Karpas-422 (cell line): ENCODE measurements around the gene PRMT1. TPM values are rescaled to one million over a fixed set of nuclear protein-coding genes. Genes with fewer than 3 reads are reported as not detected.

Experiments used
- DNase-seq: peaks from one replicate; pipeline ENCODE4 v3.0.0-alpha.2; 2015
- H2AFZ ChIP-seq: fragments of 200-600 bp; sonication (generic); 2 replicates; pipeline ENCODE4 v1.6.1; 2014; ENCODE audit warnings: antibody characterized with exemption, low read length, mixed read lengths
- H3K27ac ChIP-seq: fragments of 200-600 bp; sonication (generic); 2 replicates; pipeline ENCODE4 v1.5.1; 2014; ENCODE audit warnings: mild to moderate bottlenecking, low read length, moderate library complexity
- H3K27me3 ChIP-seq: fragments of 200-600 bp; sonication (generic); 2 replicates; pipeline ENCODE4 v1.6.1; 2014; ENCODE audit warnings: low read length, mixed read lengths
- H3K36me3 ChIP-seq: fragments of 200-600 bp; sonication (generic); 2 replicates; pipeline ENCODE4 v1.6.1; 2014; ENCODE audit warnings: low read length, mixed read lengths; ENCODE audit not compliant: insufficient read depth
- H3K4me1 ChIP-seq: fragments of 200-600 bp; sonication (generic); 2 replicates; pipeline ENCODE4 v1.6.1; 2014; ENCODE audit warnings: mild to moderate bottlenecking, low read length, mixed read lengths
- H3K4me2 ChIP-seq: fragments of 200-600 bp; sonication (generic); 2 replicates; pipeline ENCODE4 v1.6.1; 2014; ENCODE audit warnings: low read length, low read depth, mild to moderate bottlenecking; ENCODE audit not compliant: poor library complexity, severe bottlenecking
- H3K4me3 ChIP-seq: fragments of 200-600 bp; sonication (generic); 2 replicates; pipeline ENCODE4 v1.5.1; 2014; ENCODE audit warnings: mild to moderate bottlenecking, antibody characterized with exemption, low read length, mixed read lengths
- H3K79me2 ChIP-seq: fragments of 200-600 bp; sonication (generic); 2 replicates; pipeline ENCODE4 v1.6.1; 2014; ENCODE audit warnings: mild to moderate bottlenecking, low read length, mixed read lengths
- H3K9ac ChIP-seq: fragments of 200-600 bp; sonication (generic); 2 replicates; pipeline ENCODE4 v1.6.0; 2014; ENCODE audit warnings: low read length
- H3K9me2 ChIP-seq: fragments of 200-600 bp; sonication (generic), shearing (Covaris generic); replicated peaks from 2 replicates; pipeline ENCODE4 v1.6.0; 2014; ENCODE audit warnings: mild to moderate bottlenecking, low read length, moderate library complexity; ENCODE audit not compliant: insufficient read depth
- H3K9me3 ChIP-seq: fragments of 300-700, 200-600 bp; sonication (generic); 2 replicates; pipeline ENCODE4 v1.6.1; 2014; ENCODE audit warnings: low read length, mixed read lengths
- H4K20me1 ChIP-seq: fragments of 200-600 bp; sonication (generic); 2 replicates; pipeline ENCODE4 v1.6.1; 2014; ENCODE audit warnings: mild to moderate bottlenecking, antibody characterized with exemption, low read length, low read depth; ENCODE audit not compliant: insufficient read depth
- total RNA-seq: library from RNA; depleted of rRNA; stranded (reverse); fragments of >200 nt; shearing (Covaris generic); gene quantifications from 2 replicates; pipeline ENCODE4 v1.2.3, GENCODE V29; 2014; ENCODE audit warnings: low replicate concordance

The PRMT1 gene
- total RNA-seq, 1 experiment from 2014 or later, result 293 TPM

DNA sequence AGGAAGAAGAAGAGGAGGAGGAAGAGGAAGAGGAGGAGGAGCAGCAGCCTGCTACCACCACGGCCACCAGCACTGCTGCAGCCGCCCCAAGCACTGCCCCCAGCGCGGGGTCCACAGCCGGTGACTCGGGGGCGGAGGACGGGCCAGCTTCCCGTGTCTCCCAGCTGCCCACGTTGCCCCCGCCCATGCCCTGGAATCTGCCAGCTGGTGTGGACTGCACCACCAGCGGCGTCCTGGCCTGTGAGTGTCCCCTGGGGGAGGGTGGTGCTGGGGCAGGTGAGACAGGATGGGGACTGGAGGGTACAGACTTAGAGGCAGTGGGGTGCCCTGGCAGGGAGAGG is 23.6 kb upstream of the PRMT1 start:
- no peak overlapping the region for H3K4me2 ChIP-seq
- no peak overlapping the region for H2AFZ ChIP-seq
- no peak overlapping the region for H3K4me3 ChIP-seq
- H3K4me1 ChIP-seq, result no peaks in the 10 kb centered on the region
- H3K9me3 ChIP-seq, result no peaks in the 10 kb centered on the region
- 0 out of 2 replicates have a peak, but pooled peaks cover 12% of the 10 kb centered on the region for H4K20me1 ChIP-seq
- no peak overlapping the region for H3K27ac ChIP-seq
- H3K9ac ChIP-seq, result no peak overlapping the region
- H3K36me3 ChIP-seq, result peaks cover 19% of the 10 kb centered on the region; the same call in 1 of the 2 replicates
- no peaks in the 10 kb centered on the region for H3K79me2 ChIP-seq
- H3K9me2 ChIP-seq, result no peaks in the 10 kb centered on the region
- H3K27me3 ChIP-seq, result no peaks in the 10 kb centered on the region
- no peak for DNase-seq

DNA sequence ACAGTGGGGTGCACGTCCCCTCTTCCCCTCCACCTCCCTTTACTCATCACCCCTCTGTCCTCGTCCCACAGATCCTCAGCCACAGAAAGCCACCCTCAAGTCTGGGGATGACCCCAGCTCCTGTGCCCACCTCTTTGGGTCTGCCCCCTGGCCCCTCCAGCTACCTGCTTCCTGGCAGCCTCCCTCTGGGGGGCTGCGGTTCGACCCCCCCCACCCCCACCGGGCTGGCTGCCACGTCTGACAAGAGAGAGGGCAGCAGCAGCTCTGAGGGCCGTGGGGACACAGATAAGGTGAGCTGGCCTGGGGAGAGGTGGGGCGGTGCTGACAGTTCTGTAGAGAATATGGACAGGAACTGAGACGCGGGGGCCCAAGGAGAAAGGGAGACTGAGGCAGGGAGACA is 22.5 kb upstream of the PRMT1 start:
- Histone ChIP-seq H3K9me2 (no peaks in the 10 kb centered on the region), H3K4me3 (no peak overlapping the region), H2AFZ (no peak overlapping the region), H3K36me3 (peaks cover 27% of the 10 kb centered on the region), H3K4me1 (no peaks in the 10 kb centered on the region), H3K79me2 (no peaks in the 10 kb centered on the region), H3K9me3 (no peaks in the 10 kb centered on the region), H3K4me2 (no peak overlapping the region), H4K20me1 (peaks cover 20% of the 10 kb centered on the region), H3K9ac (no peak overlapping the region), H3K27ac (no peak overlapping the region), H3K27me3 (no peaks in the 10 kb centered on the region)
- DNase-seq, result no peak

DNA sequence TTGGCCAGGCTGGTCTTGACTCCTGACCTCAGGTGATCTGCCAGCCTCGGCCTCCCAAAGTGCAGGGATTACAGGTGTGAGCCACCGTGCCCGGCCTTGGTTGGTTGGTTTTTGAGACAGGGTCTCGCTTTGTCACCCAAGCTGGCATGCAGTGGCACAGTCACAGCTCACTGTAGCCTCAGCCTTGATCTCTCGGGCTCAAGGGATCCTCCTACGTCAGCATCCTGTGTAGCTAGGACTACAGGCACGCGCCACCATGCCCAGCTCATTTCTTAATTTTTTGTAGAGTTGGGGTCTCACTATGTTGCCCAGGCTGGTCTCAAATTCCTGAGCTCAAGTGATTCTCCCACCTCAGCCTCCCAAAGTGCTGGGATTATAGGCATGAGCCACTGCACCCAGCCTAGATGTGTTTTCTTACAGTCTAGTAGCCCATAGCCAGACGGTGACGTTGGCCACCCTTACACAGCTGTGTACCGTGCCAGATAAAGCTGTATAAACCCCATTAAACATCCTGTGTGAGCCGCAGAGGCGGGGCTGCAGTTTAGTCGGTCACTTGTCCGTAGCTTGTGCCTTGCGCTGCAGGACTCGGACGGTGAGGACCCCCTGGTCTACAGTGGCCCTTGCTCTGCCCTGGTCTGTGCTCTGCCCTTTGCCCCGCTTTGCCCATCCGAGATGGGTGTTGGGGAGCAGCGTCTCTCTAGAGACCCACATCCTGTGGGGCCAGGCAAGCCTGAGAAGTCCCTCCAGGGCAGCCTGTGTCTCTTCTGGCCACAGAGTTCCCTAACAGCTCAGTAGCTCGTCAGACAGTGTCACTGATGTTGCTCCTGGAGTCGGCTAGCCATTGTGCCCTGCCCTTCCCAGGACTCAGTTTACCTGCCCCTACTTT is 21.3 kb upstream of the PRMT1 start:
- Histone ChIP-seq H3K36me3 (peaks cover 32% of the 10 kb centered on the region), H3K9ac (no peak overlapping the region), H4K20me1 (peaks cover 26% of the 10 kb centered on the region), H3K4me3 (no peak overlapping the region), H3K4me2 (no peak overlapping the region), H3K27me3 (no peaks in the 10 kb centered on the region), H3K4me1 (no peaks in the 10 kb centered on the region), H3K9me2 (no peaks in the 10 kb centered on the region), H3K9me3 (no peaks in the 10 kb centered on the region), H3K79me2 (no peaks in the 10 kb centered on the region), H3K27ac (no peak overlapping the region), H2AFZ (no peak overlapping the region)
- DNase-seq, result no peak

DNA sequence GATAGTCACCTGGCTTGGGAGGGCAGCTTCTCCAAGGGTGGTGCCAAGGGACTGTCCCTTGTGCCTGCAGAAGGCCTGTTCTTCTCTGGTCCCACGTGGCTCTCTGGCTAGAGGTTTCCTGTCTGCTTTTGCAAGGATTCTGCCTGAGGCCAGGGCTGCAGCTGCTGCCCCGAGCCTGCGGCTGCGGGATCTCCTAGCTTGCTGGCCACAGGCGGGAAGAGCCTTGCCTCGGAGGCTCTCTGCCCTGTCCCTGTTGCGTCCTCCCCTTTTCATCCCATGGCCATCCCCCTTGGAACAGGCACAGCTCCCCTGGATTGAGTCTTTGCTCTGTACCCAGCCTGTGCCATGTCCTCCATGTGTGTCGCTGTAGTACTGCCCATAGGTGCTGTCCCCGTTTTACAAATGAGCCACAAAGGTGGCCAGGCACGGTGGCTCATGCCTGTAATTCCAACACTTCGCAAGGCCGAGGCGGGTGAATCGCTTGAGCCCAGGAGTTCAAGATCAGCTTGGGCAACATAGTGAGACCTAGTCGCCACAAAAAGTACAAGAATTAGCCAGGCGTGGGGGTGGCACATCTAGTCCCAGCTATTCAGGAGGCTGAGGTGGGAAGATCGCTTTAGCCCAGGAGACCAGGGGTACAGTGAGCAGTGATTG is 20.5 kb upstream of the PRMT1 start:
- no peaks in the 10 kb centered on the region for H3K4me1 ChIP-seq

GRCh38 chr19:49657493-49658138 is 19.5 kb upstream of the PRMT1 start:
- no peaks in the 10 kb centered on the region for H3K9me3 ChIP-seq
- no peak for DNase-seq
- no peak overlapping the region for H3K4me3 ChIP-seq
- no peak overlapping the region for H3K4me2 ChIP-seq
- no peak overlapping the region for H3K27ac ChIP-seq
- peaks cover 4% of the 10 kb centered on the region for H3K79me2 ChIP-seq
- peaks cover 26% of the 10 kb centered on the region for H4K20me1 ChIP-seq
- H3K27me3 ChIP-seq, result no peaks in the 10 kb centered on the region
- H2AFZ ChIP-seq, result no peak overlapping the region
- H3K9me2 ChIP-seq, result no peaks in the 10 kb centered on the region
- no peak overlapping the region for H3K9ac ChIP-seq
- no peaks in the 10 kb centered on the region for H3K4me1 ChIP-seq
- H3K36me3 ChIP-seq, result peaks cover 37% of the 10 kb centered on the region

More for the DNA sequence above, 20.5 kb upstream of the PRMT1 start:
- Histone ChIP-seq H3K36me3 (peaks cover 32% of the 10 kb centered on the region), H2AFZ (no peak overlapping the region), H3K27ac (no peak overlapping the region), H3K9ac (no peak overlapping the region), H3K27me3 (no peaks in the 10 kb centered on the region), H4K20me1 (peaks cover 26% of the 10 kb centered on the region), H3K9me3 (no peaks in the 10 kb centered on the region), H3K9me2 (no peaks in the 10 kb centered on the region), H3K79me2 (no peaks in the 10 kb centered on the region), H3K4me2 (no peak overlapping the region), H3K4me3 (no peak overlapping the region)
- DNase-seq, result no peak

DNA sequence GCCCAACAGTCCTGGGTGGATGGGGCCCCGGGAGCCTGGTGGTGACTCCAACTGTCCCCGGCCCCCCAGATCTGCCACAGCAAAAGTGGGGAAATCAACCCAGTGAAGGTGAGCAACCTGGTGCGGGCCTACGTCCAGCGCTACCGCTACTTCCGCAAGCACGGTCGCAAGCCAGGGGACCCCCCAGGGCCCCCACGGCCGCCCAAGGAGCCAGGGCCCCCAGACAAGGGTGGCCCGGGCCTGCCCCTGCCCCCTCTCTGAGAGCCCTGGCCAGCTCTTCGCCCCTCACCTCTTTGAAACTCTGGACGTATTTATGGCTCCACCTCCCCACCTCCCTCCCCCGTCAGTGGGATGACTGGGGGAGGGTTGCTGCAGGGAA is 18.9 kb upstream of the PRMT1 start:
- H3K9ac ChIP-seq, result no peak overlapping the region
- H2AFZ ChIP-seq, result no peak overlapping the region
- DNase-seq, result no peak
- H3K27me3 ChIP-seq, result no peaks in the 10 kb centered on the region
- no peaks in the 10 kb centered on the region for H3K9me2 ChIP-seq
- H3K4me3 ChIP-seq, result no peak overlapping the region
- H3K79me2 ChIP-seq, result peaks cover 9% of the 10 kb centered on the region
- H3K4me1 ChIP-seq, result no peaks in the 10 kb centered on the region; the same call in 1 of the 2 replicates
- no peak overlapping the region for H3K27ac ChIP-seq
- peaks cover 37% of the 10 kb centered on the region for H3K36me3 ChIP-seq
- H4K20me1 ChIP-seq, result peaks cover 22% of the 10 kb centered on the region
- H3K4me2 ChIP-seq, result no peak overlapping the region
- no peaks in the 10 kb centered on the region for H3K9me3 ChIP-seq

- H3K27ac ChIP-seq, result no peak overlapping the region
- no peak overlapping the region for H3K4me2 ChIP-seq
- no peaks in the 10 kb centered on the region for H3K9me2 ChIP-seq
- H3K9ac ChIP-seq, result no peak overlapping the region
- no peak overlapping the region for H2AFZ ChIP-seq
- no peak overlapping the region for H3K4me3 ChIP-seq
- peaks cover 23% of the 10 kb centered on the region for H4K20me1 ChIP-seq
- H3K27me3 ChIP-seq, result no peaks in the 10 kb centered on the region
- peak; percentile 49 for DNase-seq
- H3K36me3 ChIP-seq, result peaks cover 40% of the 10 kb centered on the region
- peaks cover 7% of the 10 kb centered on the region for H3K4me1 ChIP-seq
- H3K79me2 ChIP-seq, result peaks cover 16% of the 10 kb centered on the region
- no peaks in the 10 kb centered on the region for H3K9me3 ChIP-seq
Measured at GRCh38 chr19:49658566-49659442, 18.3 kb upstream of the PRMT1 start.
